ENCODE data around the gene ICAM1. TPM values are rescaled to one million over a fixed set of nuclear protein-coding genes. Genes with fewer than 3 reads are reported as not detected.
A peak's percentile ranks its signal among the peaks of the same experiment; 100 is the strongest.

ICAM1 gene
- total and polyA plus RNA-seq, 2 donors (not counting 1 experiment from before 2014, with no cell fraction given), result 8.9 to 15.2 TPM

DNA sequence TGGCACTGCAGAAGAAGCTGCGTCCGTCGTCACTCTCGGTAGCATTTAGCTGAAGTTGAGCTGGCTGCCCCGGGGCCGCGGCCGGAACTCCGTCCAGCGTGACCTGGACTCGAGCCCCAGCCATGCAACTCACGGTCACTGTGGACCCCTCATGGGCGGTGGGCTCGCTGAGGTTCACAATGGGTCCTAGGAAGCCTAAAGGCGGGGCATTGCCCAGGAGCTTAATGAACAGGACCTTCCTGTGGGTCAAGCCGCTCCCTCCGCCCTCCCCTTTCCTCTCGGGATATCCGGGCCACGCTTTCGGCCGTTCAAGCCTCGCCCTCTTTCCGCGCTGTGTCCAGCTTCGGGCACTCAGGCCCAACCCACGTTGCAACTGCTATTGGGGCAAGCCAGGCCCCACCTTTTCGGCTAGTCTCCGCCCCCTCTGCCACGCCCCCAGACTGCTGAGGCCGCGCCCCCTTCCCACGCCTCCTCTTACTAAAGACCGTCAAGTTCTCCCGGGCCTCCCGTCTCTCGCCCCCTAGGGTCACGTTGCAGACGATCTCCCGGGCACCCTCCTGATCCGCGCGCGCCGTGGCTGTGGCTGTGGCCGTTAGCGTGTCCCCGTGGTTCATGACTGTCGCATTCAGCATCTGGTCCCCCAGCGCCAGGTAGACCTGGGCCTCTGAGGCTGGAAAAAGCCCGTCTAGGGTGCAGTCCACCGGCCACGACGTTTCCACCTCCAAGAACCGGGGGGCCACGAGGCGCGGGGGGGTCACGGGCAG lies 63.9 kb downstream of the ICAM1 start:
- H4K20me1 ChIP-seq (ENCODE audit: control insufficient read depth, extremely low read depth, insufficient read depth, low read length), result no peaks in the 10 kb centered on the region
- peak; percentile 94 to 95 for DNase-seq (ENCODE audit: low read depth in 2 of 2)
- peaks cover 24% of the 10 kb centered on the region for H3K79me2 ChIP-seq (ENCODE audit: control insufficient read depth, insufficient read depth, low read length)
- H3K27ac ChIP-seq (ENCODE audit: insufficient read depth, low read length), result peak overlapping the region; percentile 26
- H3K36me3 ChIP-seq (ENCODE audit: control insufficient read depth, insufficient read depth, low read length), result peaks cover 6% of the 10 kb centered on the region
- H2AFZ ChIP-seq (ENCODE audit: low read length), result peak overlapping the region; percentile 95
- peak overlapping the region; percentile 84 to 98 (median 88) for H3K4me3 ChIP-seq (replicated peaks in 1 of 4; ENCODE audit: control extremely low read depth in 1 of 4, insufficient read depth in 1 of 4, low read depth in 3 of 4, low read length in 4 of 4)
- peak overlapping the region; percentile 96 for H3K4me2 ChIP-seq (ENCODE audit: extremely low read depth, insufficient read depth, low read length)
- peak overlapping the region; percentile 60 for H3K9ac ChIP-seq (ENCODE audit: insufficient read depth, low read length)
- TF ChIP-seq, protein P1, sequence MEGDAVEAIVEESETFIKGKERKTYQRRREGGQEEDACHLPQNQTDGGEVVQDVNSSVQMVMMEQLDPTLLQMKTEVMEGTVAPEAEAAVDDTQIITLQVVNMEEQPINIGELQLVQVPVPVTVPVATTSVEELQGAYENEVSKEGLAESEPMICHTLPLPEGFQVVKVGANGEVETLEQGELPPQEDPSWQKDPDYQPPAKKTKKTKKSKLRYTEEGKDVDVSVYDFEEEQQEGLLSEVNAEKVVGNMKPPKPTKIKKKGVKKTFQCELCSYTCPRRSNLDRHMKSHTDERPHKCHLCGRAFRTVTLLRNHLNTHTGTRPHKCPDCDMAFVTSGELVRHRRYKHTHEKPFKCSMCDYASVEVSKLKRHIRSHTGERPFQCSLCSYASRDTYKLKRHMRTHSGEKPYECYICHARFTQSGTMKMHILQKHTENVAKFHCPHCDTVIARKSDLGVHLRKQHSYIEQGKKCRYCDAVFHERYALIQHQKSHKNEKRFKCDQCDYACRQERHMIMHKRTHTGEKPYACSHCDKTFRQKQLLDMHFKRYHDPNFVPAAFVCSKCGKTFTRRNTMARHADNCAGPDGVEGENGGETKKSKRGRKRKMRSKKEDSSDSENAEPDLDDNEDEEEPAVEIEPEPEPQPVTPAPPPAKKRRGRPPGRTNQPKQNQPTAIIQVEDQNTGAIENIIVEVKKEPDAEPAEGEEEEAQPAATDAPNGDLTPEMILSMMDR (conservative IDR thresholded peaks at IDR 0.05 in 1 of 2, IDR thresholded peaks at IDR 0.05 in 1 of 2; ENCODE audit: low read depth in 1 of 2, low read length in 2 of 2), result no peak
- TF ChIP-seq EZH2 (IDR thresholded peaks at IDR 0.05; ENCODE audit: low read length, missing control alignments), result no peak
- peaks cover 13% of the 10 kb centered on the region for H3K4me1 ChIP-seq (ENCODE audit: control insufficient read depth, extremely low read depth, insufficient read depth, low read length)
- H3K9me3 ChIP-seq (ENCODE audit: control insufficient read depth, insufficient read depth, low read depth, low read length), result no peaks in the 10 kb centered on the region
- no peaks in the 10 kb centered on the region for H3K27me3 ChIP-seq (ENCODE audit: control insufficient read depth, insufficient read depth, low read length)

DNA sequence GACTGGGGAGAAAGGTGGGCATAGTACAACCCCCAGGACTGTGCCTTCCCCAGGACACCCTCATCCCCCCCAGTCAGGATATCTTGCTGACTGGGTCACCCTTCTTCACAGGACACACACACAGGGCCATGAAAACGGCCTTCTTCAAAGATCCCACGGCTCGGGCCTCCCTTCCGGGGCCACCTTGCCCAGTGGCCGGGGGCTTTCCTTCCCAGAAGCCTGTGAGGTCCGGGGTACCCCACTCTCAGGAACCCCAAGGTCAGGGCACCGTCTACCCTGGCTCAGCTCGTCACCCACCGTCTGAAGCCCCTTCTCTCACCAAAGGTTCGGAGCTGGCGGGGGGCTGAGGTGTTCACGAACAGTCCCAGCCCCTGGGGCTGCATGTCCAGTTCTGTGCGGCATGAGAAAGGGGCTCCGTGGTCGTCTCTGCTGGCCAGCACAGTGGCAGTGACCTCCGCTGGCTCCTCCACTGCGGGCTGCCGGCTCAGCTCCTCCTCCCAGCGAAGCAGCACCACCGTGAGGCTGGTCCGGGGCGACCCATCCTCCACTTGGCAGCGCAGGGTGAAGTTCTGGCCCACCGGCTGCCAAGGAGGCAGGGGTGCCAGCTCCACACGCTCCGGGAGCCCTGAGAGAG lies 64.5 kb downstream of the ICAM1 start:
- no peak overlapping the region for H2AFZ ChIP-seq (ENCODE audit: low read length)
- H3K27ac ChIP-seq (ENCODE audit: insufficient read depth, low read length), result no peak overlapping the region
- no peaks in the 10 kb centered on the region for H3K27me3 ChIP-seq (ENCODE audit: control insufficient read depth, insufficient read depth, low read length)
- peak overlapping the region in 1 of 4 experiments; percentile 85 for H3K4me3 ChIP-seq (replicated peaks in 1 of 4; ENCODE audit: control extremely low read depth in 1 of 4, insufficient read depth in 1 of 4, low read depth in 3 of 4, low read length in 4 of 4)
- H3K4me2 ChIP-seq (ENCODE audit: extremely low read depth, insufficient read depth, low read length), result no peak overlapping the region
- H4K20me1 ChIP-seq (ENCODE audit: control insufficient read depth, extremely low read depth, insufficient read depth, low read length), result no peaks in the 10 kb centered on the region
- no peak for DNase-seq (ENCODE audit: low read depth in 2 of 2)
- H3K79me2 ChIP-seq (ENCODE audit: control insufficient read depth, insufficient read depth, low read length), result peaks cover 19% of the 10 kb centered on the region
- H3K9ac ChIP-seq (ENCODE audit: insufficient read depth, low read length), result no peak overlapping the region
- TF ChIP-seq, protein P1 (conservative IDR thresholded peaks at IDR 0.05 in 1 of 2, IDR thresholded peaks at IDR 0.05 in 1 of 2; ENCODE audit: low read depth in 1 of 2, low read length in 2 of 2), result no peak
- TF ChIP-seq EZH2 (IDR thresholded peaks at IDR 0.05; ENCODE audit: low read length, missing control alignments), result no peak
- peaks cover 2% of the 10 kb centered on the region for H3K36me3 ChIP-seq (ENCODE audit: control insufficient read depth, insufficient read depth, low read length)
- H3K9me3 ChIP-seq (ENCODE audit: control insufficient read depth, insufficient read depth, low read depth, low read length), result no peaks in the 10 kb centered on the region
- H3K4me1 ChIP-seq (ENCODE audit: control insufficient read depth, extremely low read depth, insufficient read depth, low read length), result peaks cover 13% of the 10 kb centered on the region

Other genes starting within 250 kb of the ICAM1 start
- gene SHFL, start 184.8 kb upstream of the ICAM1 start, total RNA-seq, result 25.7 and 29.4 TPM in 2 replicates
- gene SHFL, start 184.8 kb upstream of the ICAM1 start, polyA plus RNA-seq, result 17.0 and 29.0 TPM in 2 replicates
- 0.26 and 0.33 TPM in 2 replicates for gene ANGPTL6, start 168.4 kb upstream of the ICAM1 start, total RNA-seq
- 0.12 and 0.14 TPM in 2 replicates for gene ANGPTL6, start 168.4 kb upstream of the ICAM1 start, polyA plus RNA-seq
- 22.6 and 26.5 TPM in 2 replicates for gene PPAN, start 164.8 kb upstream of the ICAM1 start, total RNA-seq
- 15.3 and 19.7 TPM in 2 replicates for gene PPAN, start 164.8 kb upstream of the ICAM1 start, polyA plus RNA-seq
- 2.6 and 3.3 TPM in 2 replicates for gene P2RY11, start 159.4 kb upstream of the ICAM1 start, total RNA-seq
- 0.68 and 0.88 TPM in 2 replicates for gene P2RY11, start 159.4 kb upstream of the ICAM1 start, polyA plus RNA-seq
- 296 and 385 TPM in 2 replicates for gene EIF3G, start 151.2 kb upstream of the ICAM1 start, total RNA-seq
- gene EIF3G, start 151.2 kb upstream of the ICAM1 start, polyA plus RNA-seq, result 169 and 236 TPM in 2 replicates
- gene DNMT1, start 76.2 kb upstream of the ICAM1 start, total RNA-seq, result 22.6 and 33.7 TPM in 2 replicates
- gene DNMT1, start 76.2 kb upstream of the ICAM1 start, polyA plus RNA-seq, result 36.7 and 88.4 TPM in 2 replicates
- 25.9 and 39.3 TPM in 2 replicates for gene S1PR2, start 39.8 kb upstream of the ICAM1 start, total RNA-seq
- gene S1PR2, start 39.8 kb upstream of the ICAM1 start, polyA plus RNA-seq, result 29.6 and 30.4 TPM in 2 replicates
- gene MRPL4, start 18.9 kb upstream of the ICAM1 start, total RNA-seq, result 16.7 and 17.2 TPM in 2 replicates
- 25.7 and 40.4 TPM in 2 replicates for gene MRPL4, start 18.9 kb upstream of the ICAM1 start, polyA plus RNA-seq
- 1.8 and 4.1 TPM in 2 replicates for gene ICAM4, start 15.8 kb downstream of the ICAM1 start, total RNA-seq
- 0.42 and 0.58 TPM in 2 replicates for gene ICAM4, start 15.8 kb downstream of the ICAM1 start, polyA plus RNA-seq
- 1.8 and 2.5 TPM in 2 replicates for gene ICAM5, start 18.8 kb downstream of the ICAM1 start, total RNA-seq
- gene ICAM5, start 18.8 kb downstream of the ICAM1 start, polyA plus RNA-seq, result 0.47 and 0.55 TPM in 2 replicates
- gene ZGLP1, start 38.7 kb downstream of the ICAM1 start, total RNA-seq, result 0.51 and 0.66 TPM in 2 replicates
- gene ZGLP1, start 38.7 kb downstream of the ICAM1 start, polyA plus RNA-seq, result 0.35 TPM in 2 replicates
- 14.1 and 21.0 TPM in 2 replicates for gene FDX2, start 44.9 kb downstream of the ICAM1 start, total RNA-seq
- 14.0 and 20.8 TPM in 2 replicates for gene FDX2, start 44.9 kb downstream of the ICAM1 start, polyA plus RNA-seq
- gene RAVER1, start 62.4 kb downstream of the ICAM1 start, total RNA-seq, result 4.9 and 5.6 TPM in 2 replicates
- gene RAVER1, start 62.4 kb downstream of the ICAM1 start, polyA plus RNA-seq, result 2.3 and 4.3 TPM in 2 replicates
- gene ICAM3, start 68.5 kb downstream of the ICAM1 start, total RNA-seq, result 4.3 and 5.1 TPM in 2 replicates
- gene ICAM3, start 68.5 kb downstream of the ICAM1 start, polyA plus RNA-seq, result 4.5 and 7.1 TPM in 2 replicates
- 72.4 and 95.5 TPM in 2 replicates for gene TYK2, start 109.5 kb downstream of the ICAM1 start, total RNA-seq
- 17.4 and 24.0 TPM in 2 replicates for gene TYK2, start 109.5 kb downstream of the ICAM1 start, polyA plus RNA-seq
- gene CDC37, start 132.4 kb downstream of the ICAM1 start, total RNA-seq, result 108 and 129 TPM in 2 replicates
- 266 and 342 TPM in 2 replicates for gene CDC37, start 132.4 kb downstream of the ICAM1 start, polyA plus RNA-seq
- gene PDE4A, start 149.4 kb downstream of the ICAM1 start, total RNA-seq, result 3.1 and 4.1 TPM in 2 replicates
- 3.6 and 4.9 TPM in 2 replicates for gene PDE4A, start 149.4 kb downstream of the ICAM1 start, polyA plus RNA-seq
- gene KEAP1, start 232.2 kb downstream of the ICAM1 start, total RNA-seq, result 81.7 and 103 TPM in 2 replicates
- gene KEAP1, start 232.2 kb downstream of the ICAM1 start, polyA plus RNA-seq, result 36.1 and 51.3 TPM in 2 replicates
- gene S1PR5, start 246.3 kb downstream of the ICAM1 start, total RNA-seq, result under 0.01 TPM in 1 of 2 replicates, not detected in the other
- 0.02 and 0.19 TPM in 2 replicates for gene S1PR5, start 246.3 kb downstream of the ICAM1 start, polyA plus RNA-seq

Measured in fibroblast of lung (primary cell).